HG02870 (cell line): ENCODE data around the gene ATAD3A.
"Not testable (repeated sequence)": the region's sequence is repeated elsewhere in the genome, so short reads cannot be mapped to it uniquely, and the experiment has no call there.

Source experiments
- ATAC-seq: cut with Tn5 transposase; IDR thresholded peaks from one replicate; pipeline ENCODE4 v1.9.1; 2021; ENCODE audit warnings: mild to moderate bottlenecking, moderate library complexity; ENCODE audit not compliant: unreplicated experiment

ATAD3A gene

GRCh38 chr1:1522536-1522935 lies 10.6 kb downstream of the ATAD3A start:
- not testable (repeated sequence) for ATAC-seq

GRCh38 chr1:1523226-1523625 lies 11.3 kb downstream of the ATAD3A start:
- not testable (repeated sequence) for ATAC-seq

DNA sequence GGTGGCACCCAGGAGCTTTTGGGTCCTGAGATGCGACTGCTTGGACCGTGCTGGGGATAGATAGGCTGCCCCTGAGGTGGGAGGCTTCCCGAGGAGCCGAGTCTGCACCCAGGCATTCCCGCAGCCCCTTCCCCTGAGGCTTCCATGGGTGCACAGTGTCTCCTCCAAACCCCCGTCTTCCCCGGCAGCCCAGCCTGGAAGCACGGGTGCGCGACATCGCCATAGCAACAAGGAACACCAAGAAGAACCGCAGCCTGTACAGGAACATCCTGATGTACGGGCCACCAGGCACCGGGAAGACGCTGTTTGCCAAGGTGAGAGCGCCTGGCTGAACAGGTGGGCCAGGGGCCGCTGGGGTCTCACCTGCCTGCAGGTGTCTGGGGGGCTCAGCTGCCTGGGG lies 11.7 kb downstream of the ATAD3A start:
- ATAC-seq = not testable (repeated sequence)

GRCh38 chr1:1524750-1525383 lies 12.9 kb downstream of the ATAD3A start:
- not testable (repeated sequence) for ATAC-seq

DNA sequence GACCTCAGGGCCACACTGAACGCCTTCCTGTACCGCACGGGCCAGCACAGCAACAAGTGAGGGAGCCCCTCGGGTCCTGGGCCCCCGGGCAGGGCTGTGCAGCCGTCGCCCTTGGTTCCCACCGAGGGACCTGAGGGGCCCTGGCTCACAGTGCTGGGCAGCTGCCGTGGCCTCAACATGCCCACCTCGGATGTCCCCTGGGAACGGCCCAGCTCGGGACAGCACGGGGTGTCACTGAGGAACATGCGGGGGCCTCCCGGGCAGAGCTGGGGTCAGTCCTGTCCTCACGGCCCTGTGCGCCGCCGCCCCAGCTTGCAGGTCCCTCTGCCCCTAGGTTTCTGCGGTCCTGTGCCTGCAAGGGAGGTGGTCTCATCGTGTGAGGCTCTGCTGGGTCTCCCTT lies 14.5 kb downstream of the ATAD3A start:
- ATAC-seq = not testable (repeated sequence)

GRCh38 chr1:1527092-1527816 lies 15.3 kb downstream of the ATAD3A start:
- no peak for ATAC-seq

GRCh38 chr1:1528301-1529267 lies 16.6 kb downstream of the ATAD3A start:
- no peak for ATAC-seq

DNA sequence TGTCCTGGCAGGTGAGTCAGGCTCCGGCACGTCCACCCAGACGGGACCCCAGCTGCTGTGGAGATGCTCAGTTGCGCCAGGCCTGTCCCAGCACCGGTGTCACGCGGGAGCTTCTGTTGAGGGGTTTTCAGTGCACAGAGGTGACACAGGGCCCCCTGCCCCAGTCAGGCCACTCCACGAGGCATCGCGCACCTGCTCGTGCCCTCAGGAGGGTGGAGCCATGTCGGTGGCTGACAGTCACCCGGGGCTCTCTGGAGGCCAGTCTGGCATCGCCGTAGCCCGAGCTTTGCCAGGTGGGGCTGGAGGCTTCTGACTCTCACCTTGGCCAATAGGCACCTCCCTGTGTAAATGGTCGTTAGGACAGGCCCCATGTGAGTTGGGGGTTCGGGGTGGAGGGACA lies 17.4 kb downstream of the ATAD3A start:
- ATAC-seq = no peak

DNA sequence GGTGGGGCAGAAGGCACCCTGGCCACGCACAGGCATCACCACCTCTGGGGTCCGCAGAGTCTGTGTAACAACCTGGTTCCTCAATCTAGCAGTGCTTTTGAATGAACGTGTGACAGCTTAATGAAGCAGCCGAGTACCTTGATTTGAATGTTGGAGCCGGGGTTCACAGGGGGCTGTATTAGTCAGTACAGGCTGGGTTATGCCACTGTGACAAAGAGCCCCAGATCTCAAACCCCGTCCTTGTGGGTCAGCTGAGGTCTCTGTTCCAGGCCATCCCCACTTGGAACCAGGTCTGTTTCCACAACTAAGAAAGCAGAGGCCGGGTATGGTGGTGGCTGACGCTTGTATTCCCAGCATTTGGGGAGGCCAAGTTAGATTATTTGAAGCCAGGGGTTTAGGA lies 18.0 kb downstream of the ATAD3A start:
- no peak for ATAC-seq

DNA sequence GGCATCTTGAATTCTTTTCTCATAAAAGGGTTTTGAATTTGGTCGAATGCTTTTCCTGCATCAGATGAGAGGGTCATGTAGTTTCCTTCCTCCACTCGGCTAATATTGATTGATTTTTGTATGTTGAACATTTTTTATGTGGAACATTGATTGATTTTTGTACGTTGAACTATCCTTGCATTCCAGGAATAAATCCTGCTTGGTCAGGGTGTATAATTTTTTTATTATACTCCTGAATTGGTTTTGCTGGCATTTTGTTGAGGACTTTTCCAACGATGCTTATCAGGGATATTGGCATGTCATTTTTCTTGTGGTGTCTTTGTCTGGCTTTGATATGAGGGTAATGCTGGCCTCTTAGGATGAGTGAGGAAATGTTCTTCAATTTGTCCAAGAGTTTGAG lies 20.0 kb downstream of the ATAD3A start:
- no peak for ATAC-seq

DNA sequence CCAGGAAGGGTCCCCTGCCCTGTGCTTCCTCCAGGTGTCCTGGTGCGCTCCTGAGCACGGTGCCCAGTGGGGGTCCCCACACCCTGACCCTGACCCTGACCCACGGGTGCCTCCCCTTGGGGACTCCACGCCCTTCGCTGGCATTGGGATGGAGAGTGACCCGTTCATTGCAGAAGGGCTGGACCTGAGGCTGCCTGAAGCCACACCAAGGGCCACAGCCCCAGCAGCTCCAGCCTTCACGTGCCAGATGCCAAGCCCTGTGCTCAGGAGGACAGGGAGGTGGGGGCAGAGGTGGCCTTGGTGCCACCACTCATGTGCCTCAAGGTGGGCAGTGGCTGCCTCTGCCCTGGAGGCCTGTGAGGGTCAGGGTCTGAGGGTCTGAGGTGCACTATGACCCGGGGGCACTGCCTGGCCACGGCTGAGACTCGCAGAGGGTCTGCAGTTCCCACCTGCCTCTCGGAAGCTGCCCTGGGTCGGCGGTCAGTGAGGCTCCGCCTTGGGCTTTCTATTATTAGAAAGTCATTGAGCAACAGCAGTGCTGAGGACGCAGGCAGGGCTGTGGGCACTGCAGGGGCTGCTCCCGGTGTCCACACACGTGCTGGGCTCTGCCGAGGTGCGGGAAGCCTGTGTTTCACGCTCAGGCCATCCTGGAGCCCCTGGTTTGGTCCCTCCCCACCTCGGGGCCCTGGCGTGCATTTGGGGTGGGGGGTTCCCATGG lies 21.4 kb downstream of the ATAD3A start:
- not testable (repeated sequence) for ATAC-seq

DNA sequence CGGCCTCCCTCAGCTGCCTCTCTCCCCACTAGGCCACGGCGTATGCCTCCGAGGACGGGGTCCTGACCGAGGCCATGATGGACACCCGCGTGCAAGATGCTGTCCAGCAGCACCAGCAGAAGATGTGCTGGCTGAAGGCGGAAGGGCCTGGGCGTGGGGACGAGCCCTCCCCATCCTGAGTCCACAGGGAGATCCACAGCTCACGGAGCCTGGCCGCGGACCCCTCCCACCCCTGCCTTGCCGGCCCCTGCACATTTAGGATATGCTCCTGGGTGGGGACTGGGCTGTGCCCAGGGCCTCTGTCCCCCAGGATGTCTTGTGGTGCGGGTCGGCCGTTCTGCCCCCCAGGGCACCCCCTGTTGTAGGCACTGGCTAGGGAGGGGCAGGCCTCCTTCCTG lies 21.9 kb downstream of the ATAD3A start:
- not testable (repeated sequence) for ATAC-seq

- no peak for ATAC-seq
These were observed 22.6 kb downstream of the ATAD3A start for GRCh38 chr1:1534401-1535154.

DNA sequence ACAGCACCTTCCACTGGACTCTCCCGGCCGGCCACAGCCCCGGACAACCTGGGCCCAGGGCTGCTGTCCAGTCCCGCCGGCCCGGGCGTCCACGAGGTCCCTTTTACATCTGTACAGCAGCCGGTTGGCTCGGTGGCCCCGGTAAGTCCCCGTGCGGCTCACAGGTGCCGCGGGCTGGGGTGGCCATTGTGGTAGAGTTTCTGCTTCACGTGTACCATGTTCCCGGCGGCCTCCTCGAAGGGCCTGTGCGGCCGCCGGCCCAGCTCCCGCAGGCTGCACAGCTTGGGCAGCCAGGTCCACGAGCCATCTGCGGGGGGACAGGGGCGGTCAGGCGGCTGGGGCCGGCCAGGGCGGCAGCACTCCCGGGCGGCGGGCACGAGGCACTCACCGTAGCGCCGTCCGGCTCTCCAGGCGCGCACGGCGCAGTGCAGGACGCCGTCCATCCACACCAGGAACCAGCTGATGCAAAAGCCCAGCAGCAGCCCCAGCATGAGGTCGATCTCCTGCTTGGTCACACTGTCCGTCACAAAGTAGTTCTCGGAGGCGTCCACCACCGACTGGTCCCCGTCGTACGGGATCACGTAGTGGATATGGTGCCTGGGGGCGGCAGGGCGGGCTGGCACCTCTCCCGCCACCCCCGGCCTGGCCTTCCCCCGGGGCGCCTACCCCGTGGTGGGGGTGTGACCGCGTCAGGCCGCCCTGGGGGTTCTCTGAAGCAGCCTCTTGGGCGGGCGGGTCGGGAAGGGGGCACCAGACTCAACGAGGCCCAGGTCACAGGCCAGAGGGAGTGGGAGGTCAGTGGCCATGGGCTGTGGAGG lies 23.4 kb downstream of the ATAD3A start:
- ATAC-seq = no peak

GRCh38 chr1:1536019-1536937 lies 24.3 kb downstream of the ATAD3A start:
- no peak for ATAC-seq

GRCh38 chr1:1536938-1537546 lies 25.1 kb downstream of the ATAD3A start:
- no peak for ATAC-seq

DNA sequence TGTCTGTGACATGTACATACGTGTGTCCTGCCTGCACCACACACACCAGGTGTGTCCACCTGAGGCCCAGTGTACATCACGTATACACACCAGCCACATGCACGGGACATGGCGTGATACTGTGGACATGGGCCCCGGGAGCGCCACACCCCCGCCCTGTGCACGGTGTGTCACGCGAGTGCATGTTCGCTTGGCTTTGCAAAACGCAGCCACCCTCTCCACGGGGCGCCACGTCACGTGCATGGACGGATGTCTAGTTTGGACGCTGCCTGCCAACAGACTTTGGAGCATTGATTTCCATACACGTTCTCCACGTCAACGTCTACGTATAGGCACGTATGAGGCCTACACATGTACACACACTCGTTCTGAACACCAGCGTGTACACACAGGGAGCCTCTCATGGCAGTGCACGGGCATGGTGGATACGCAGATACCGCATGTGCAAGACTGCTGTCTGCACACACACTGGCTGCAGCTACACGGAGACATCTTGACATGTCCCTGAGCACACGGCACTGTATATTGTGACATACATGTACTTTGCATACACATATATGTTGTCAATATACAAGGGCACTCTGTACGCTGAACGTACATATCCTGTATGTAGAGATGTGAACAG lies 25.8 kb downstream of the ATAD3A start:
- no peak for ATAC-seq
